ENCODE results near the gene SCEL. TPM values are rescaled to one million over a fixed set of nuclear protein-coding genes. Genes with fewer than 3 reads are reported as not detected.
"Not testable (repeated sequence)": the region's sequence is repeated elsewhere in the genome, so short reads cannot be mapped to it uniquely, and the experiment has no call there.

SCEL gene
- total and polyA plus RNA-seq, 4 donors: 0.10 to 0.12 (median 0.11) TPM; not detected in 1

- Histone ChIP-seq H3K36me3 (ENCODE audit: control insufficient read depth, insufficient read depth, low read length) (no peaks in the 10 kb centered on the region), H3K27ac (ENCODE audit: low read depth, low read length) (peak overlapping the region; percentile 33), H3K4me3 (ENCODE audit: low read depth, low read length) (no peak overlapping the region), H3K9me3 (ENCODE audit: control insufficient read depth, insufficient read depth, low read length) (no peaks in the 10 kb centered on the region), H3K27me3 (ENCODE audit: control insufficient read depth, insufficient read depth, low read length) (no peaks in the 10 kb centered on the region), H3K4me1 (ENCODE audit: control insufficient read depth, insufficient read depth, low read length) (no peaks in the 10 kb centered on the region)
- DNase-seq (ENCODE audit: low read depth in 4 of 6, low spot score in 6 of 6): no peak
- WGBS (ENCODE audit: insufficient coverage): no CpG with 5 or more reads among the region's 5 CpGs
Observed at GRCh38 chr13:77619655-77620054, 84.1 kb downstream of the SCEL start.

GRCh38 chr13:77620138-77620537, 84.6 kb downstream of the SCEL start:
- Histone ChIP-seq H3K4me3 (ENCODE audit: low read depth, low read length) (no peak overlapping the region), H3K27ac (ENCODE audit: low read depth, low read length) (peak overlapping the region; percentile 33), H3K27me3 (ENCODE audit: control insufficient read depth, insufficient read depth, low read length) (no peaks in the 10 kb centered on the region), H3K36me3 (ENCODE audit: control insufficient read depth, insufficient read depth, low read length) (no peaks in the 10 kb centered on the region), H3K9me3 (ENCODE audit: control insufficient read depth, insufficient read depth, low read length) (no peaks in the 10 kb centered on the region), H3K4me1 (ENCODE audit: control insufficient read depth, insufficient read depth, low read length) (no peaks in the 10 kb centered on the region)
- WGBS (ENCODE audit: insufficient coverage): no CpG with 5 or more reads among the region's 1 CpG
- peak in 2 of 6 donors; percentile 44 to 73 for DNase-seq (ENCODE audit: low read depth in 4 of 6, low spot score in 6 of 6)

- Histone ChIP-seq H3K4me3 (ENCODE audit: low read depth, low read length) (no peak overlapping the region), H3K27me3 (ENCODE audit: control insufficient read depth, insufficient read depth, low read length) (no peaks in the 10 kb centered on the region), H3K27ac (ENCODE audit: low read depth, low read length) (no peak overlapping the region), H3K9me3 (ENCODE audit: control insufficient read depth, insufficient read depth, low read length) (no peaks in the 10 kb centered on the region), H3K4me1 (ENCODE audit: control insufficient read depth, insufficient read depth, low read length) (no peaks in the 10 kb centered on the region), H3K36me3 (ENCODE audit: control insufficient read depth, insufficient read depth, low read length) (no peaks in the 10 kb centered on the region)
- peak in 1 of 6 donors; percentile 35 for DNase-seq (ENCODE audit: low read depth in 4 of 6, low spot score in 6 of 6)
- WGBS (ENCODE audit: insufficient coverage): 61% methylated on average over 2 of the region's 3 CpGs
Observed at GRCh38 chr13:77623806-77624205, 88.3 kb downstream of the SCEL start.

GRCh38 chr13:77628170-77628569, 92.7 kb downstream of the SCEL start:
- H3K4me3 ChIP-seq (ENCODE audit: low read depth, low read length): no peak overlapping the region
- DNase-seq (ENCODE audit: low read depth in 4 of 6, low spot score in 6 of 6): peak in 2 of 6 donors; percentile 37 to 38
- H3K27me3 ChIP-seq (ENCODE audit: control insufficient read depth, insufficient read depth, low read length): no peaks in the 10 kb centered on the region
- no peaks in the 10 kb centered on the region for H3K36me3 ChIP-seq (ENCODE audit: control insufficient read depth, insufficient read depth, low read length)
- H3K4me1 ChIP-seq (ENCODE audit: control insufficient read depth, insufficient read depth, low read length): no peaks in the 10 kb centered on the region
- H3K9me3 ChIP-seq (ENCODE audit: control insufficient read depth, insufficient read depth, low read length): no peaks in the 10 kb centered on the region
- no peak overlapping the region for H3K27ac ChIP-seq (ENCODE audit: low read depth, low read length)

GRCh38 chr13:77637588-77637987, 102.1 kb downstream of the SCEL start:
- Histone ChIP-seq H3K36me3 (ENCODE audit: control insufficient read depth, insufficient read depth, low read length) (no peaks in the 10 kb centered on the region), H3K4me3 (ENCODE audit: low read depth, low read length) (no peak overlapping the region), H3K27ac (ENCODE audit: low read depth, low read length) (no peak overlapping the region), H3K4me1 (ENCODE audit: control insufficient read depth, insufficient read depth, low read length) (peaks cover 4% of the 10 kb centered on the region), H3K9me3 (ENCODE audit: control insufficient read depth, insufficient read depth, low read length) (no peaks in the 10 kb centered on the region), H3K27me3 (ENCODE audit: control insufficient read depth, insufficient read depth, low read length) (no peaks in the 10 kb centered on the region)
- peak in 2 of 6 donors; percentile 35 to 50 for DNase-seq (ENCODE audit: low read depth in 4 of 6, low spot score in 6 of 6)
- 0% methylated on average over 1 of the region's 1 CpG for WGBS (ENCODE audit: insufficient coverage)

- no peaks in the 10 kb centered on the region for H3K4me1 ChIP-seq (ENCODE audit: control insufficient read depth, insufficient read depth, low read length)
- no peak for DNase-seq (ENCODE audit: low read depth in 4 of 6, low spot score in 6 of 6)
- H3K27me3 ChIP-seq (ENCODE audit: control insufficient read depth, insufficient read depth, low read length): no peaks in the 10 kb centered on the region
- H3K27ac ChIP-seq (ENCODE audit: low read depth, low read length): no peak overlapping the region
- no peaks in the 10 kb centered on the region for H3K36me3 ChIP-seq (ENCODE audit: control insufficient read depth, insufficient read depth, low read length)
- peaks cover 3% of the 10 kb centered on the region for H3K9me3 ChIP-seq (ENCODE audit: control insufficient read depth, insufficient read depth, low read length)
- no peak overlapping the region for H3K4me3 ChIP-seq (ENCODE audit: low read depth, low read length)
Observed at GRCh38 chr13:77650409-77650808, 114.9 kb downstream of the SCEL start.

GRCh38 chr13:77653301-77653700, 117.8 kb downstream of the SCEL start:
- Histone ChIP-seq H3K27me3 (ENCODE audit: control insufficient read depth, insufficient read depth, low read length) (no peaks in the 10 kb centered on the region), H3K36me3 (ENCODE audit: control insufficient read depth, insufficient read depth, low read length) (no peaks in the 10 kb centered on the region), H3K4me1 (ENCODE audit: control insufficient read depth, insufficient read depth, low read length) (no peaks in the 10 kb centered on the region), H3K9me3 (ENCODE audit: control insufficient read depth, insufficient read depth, low read length) (peaks cover 3% of the 10 kb centered on the region), H3K27ac (ENCODE audit: low read depth, low read length) (no peak overlapping the region), H3K4me3 (ENCODE audit: low read depth, low read length) (no peak overlapping the region)
- WGBS (ENCODE audit: insufficient coverage): no CpG with 5 or more reads among the region's 2 CpGs
- DNase-seq (ENCODE audit: low read depth in 4 of 6, low spot score in 6 of 6): no peak

- not testable (repeated sequence) for H3K9me3 ChIP-seq (ENCODE audit: control insufficient read depth, insufficient read depth, low read length); DNase-seq (ENCODE audit: low read depth in 4 of 6, low spot score in 6 of 6); H3K27ac ChIP-seq (ENCODE audit: low read depth, low read length); H3K27me3 ChIP-seq (ENCODE audit: control insufficient read depth, insufficient read depth, low read length); H3K4me3 ChIP-seq (ENCODE audit: low read depth, low read length); H3K4me1 ChIP-seq (ENCODE audit: control insufficient read depth, insufficient read depth, low read length); H3K36me3 ChIP-seq (ENCODE audit: control insufficient read depth, insufficient read depth, low read length)
- WGBS (ENCODE audit: insufficient coverage): 93% methylated on average over 21 of the region's 23 CpGs
Observed at GRCh38 chr13:77660016-77660415, 124.5 kb downstream of the SCEL start.

GRCh38 chr13:77660841-77661250, 125.3 kb downstream of the SCEL start:
- Histone ChIP-seq H3K4me1 (ENCODE audit: control insufficient read depth, insufficient read depth, low read length) (no peaks in the 10 kb centered on the region), H3K36me3 (ENCODE audit: control insufficient read depth, insufficient read depth, low read length) (no peaks in the 10 kb centered on the region)

GRCh38 chr13:77662301-77662700, 126.8 kb downstream of the SCEL start:
- H3K9me3 ChIP-seq (ENCODE audit: control insufficient read depth, insufficient read depth, low read length); DNase-seq (ENCODE audit: low read depth in 4 of 6, low spot score in 6 of 6); H3K27me3 ChIP-seq (ENCODE audit: control insufficient read depth, insufficient read depth, low read length); H3K36me3 ChIP-seq (ENCODE audit: control insufficient read depth, insufficient read depth, low read length); H3K4me3 ChIP-seq (ENCODE audit: low read depth, low read length); H3K4me1 ChIP-seq (ENCODE audit: control insufficient read depth, insufficient read depth, low read length); H3K27ac ChIP-seq (ENCODE audit: low read depth, low read length): not testable (repeated sequence)
- WGBS (ENCODE audit: insufficient coverage): 91% methylated on average over 14 of the region's 16 CpGs

More at GRCh38 chr13:77660841-77661250, 125.3 kb downstream of the SCEL start:
- WGBS (ENCODE audit: insufficient coverage): 91% methylated on average over 11 of the region's 15 CpGs
- Histone ChIP-seq H3K27ac (ENCODE audit: low read depth, low read length) (no peak overlapping the region), H3K27me3 (ENCODE audit: control insufficient read depth, insufficient read depth, low read length) (no peaks in the 10 kb centered on the region), H3K9me3 (ENCODE audit: control insufficient read depth, insufficient read depth, low read length) (peaks cover 5% of the 10 kb centered on the region), H3K4me3 (ENCODE audit: low read depth, low read length) (no peak overlapping the region)
- no peak for DNase-seq (ENCODE audit: low read depth in 4 of 6, low spot score in 6 of 6)

All from spinal cord (tissue), 10 donors.